DMS 273 treated with DMSO at 0.1 percent for 48 hours (cell line): Measurements from ENCODE around the gene MSMO1.

Experiments
- DNase-seq: peaks from one replicate; lab custom pipeline; 2025; lab: John Stamatoyannopoulos, UW

Gene MSMO1

GRCh38 chr4:165360985-165361670 is 33.7 kb downstream of the MSMO1 start:
- DNase-seq: no peak

GRCh38 chr4:165361810-165362209 is 34.3 kb downstream of the MSMO1 start:
- DNase-seq: no peak

GRCh38 chr4:165364452-165365080 is 37.1 kb downstream of the MSMO1 start:
- no peak for DNase-seq

GRCh38 chr4:165367040-165367439 is 39.6 kb downstream of the MSMO1 start:
- no peak for DNase-seq

- DNase-seq: no peak
Observed at GRCh38 chr4:165368114-165368513, 40.6 kb downstream of the MSMO1 start.

- no peak for DNase-seq
Observed at GRCh38 chr4:165368567-165368966, 41.1 kb downstream of the MSMO1 start.

- no peak for DNase-seq
Observed at GRCh38 chr4:165369522-165369921, 42.1 kb downstream of the MSMO1 start.

- no peak for DNase-seq
Observed at GRCh38 chr4:165370530-165370929, 43.1 kb downstream of the MSMO1 start.

GRCh38 chr4:165375465-165375864 is 48.0 kb downstream of the MSMO1 start:
- no peak for DNase-seq

GRCh38 chr4:165378398-165378744 is 50.9 kb downstream of the MSMO1 start:
- no peak for DNase-seq

- DNase-seq: peak; percentile 42
Observed at GRCh38 chr4:165378745-165379677, 51.5 kb downstream of the MSMO1 start, which contains the start of gene CPE. TSS of gene CPE (plus strand) at chr4:165379008. CDS start at chr4:165379222, 214 bp downstream.

GRCh38 chr4:165379678-165380064 is 52.2 kb downstream of the MSMO1 start:
- DNase-seq: peak; percentile 26

- no peak for DNase-seq
Observed at GRCh38 chr4:165380805-165381204, 53.3 kb downstream of the MSMO1 start.

- no peak for DNase-seq
Observed at GRCh38 chr4:165381821-165382373, 54.4 kb downstream of the MSMO1 start.

GRCh38 chr4:165382640-165383039 is 55.2 kb downstream of the MSMO1 start:
- no peak for DNase-seq

GRCh38 chr4:165383591-165384073 is 56.2 kb downstream of the MSMO1 start:
- DNase-seq: peak; percentile 82

- no peak for DNase-seq
Observed at GRCh38 chr4:165384186-165384585, 56.7 kb downstream of the MSMO1 start.

- DNase-seq: peak; percentile 69
Observed at GRCh38 chr4:165384598-165384997, 57.1 kb downstream of the MSMO1 start.

- no peak for DNase-seq
Observed at GRCh38 chr4:165385126-165385525, 57.7 kb downstream of the MSMO1 start.

- DNase-seq: no peak
Observed at GRCh38 chr4:165386328-165386727, 58.9 kb downstream of the MSMO1 start.

GRCh38 chr4:165388756-165389155 is 61.3 kb downstream of the MSMO1 start:
- no peak for DNase-seq
